ENCODE results near the gene VAC14.
"Not testable (repeated sequence)": the region's sequence is repeated elsewhere in the genome, so short reads cannot be mapped to it uniquely, and the experiment has no call there.

Gene VAC14

GRCh38 chr16:70658921-70659320 lies 142.0 kb downstream of the VAC14 start:
- no peak for DNase-seq

GRCh38 chr16:70657956-70658355 lies 143.0 kb downstream of the VAC14 start:
- DNase-seq: no peak

DNA sequence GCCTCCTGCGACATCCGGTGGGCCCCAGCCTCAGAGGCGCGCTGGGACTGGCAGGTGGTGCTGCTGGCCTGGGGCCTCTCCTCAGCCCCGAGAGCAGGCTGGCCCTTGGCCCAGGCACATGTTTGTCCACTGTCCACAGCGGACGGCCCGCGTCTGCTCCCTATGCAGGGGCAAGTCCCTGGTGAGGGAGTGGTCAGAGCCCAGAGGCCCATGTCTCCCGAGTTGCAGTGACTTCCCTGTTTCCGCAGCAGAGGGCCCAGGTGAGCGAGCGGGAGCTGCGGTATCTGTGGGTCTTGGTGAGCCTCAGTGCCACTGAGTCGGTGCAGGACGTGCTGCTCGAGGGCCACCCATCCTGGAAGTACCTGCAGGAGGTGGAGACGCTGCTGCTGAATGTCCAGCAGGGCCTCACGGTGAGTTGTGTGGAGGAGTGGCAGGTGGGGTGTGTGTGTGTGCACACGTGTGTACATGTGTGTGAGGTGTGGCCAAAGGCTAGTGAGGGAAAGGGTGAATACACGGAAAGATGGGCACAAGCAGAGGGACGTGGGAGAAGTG lies 144.2 kb downstream of the VAC14 start:
- DNase-seq: no peak

DNA sequence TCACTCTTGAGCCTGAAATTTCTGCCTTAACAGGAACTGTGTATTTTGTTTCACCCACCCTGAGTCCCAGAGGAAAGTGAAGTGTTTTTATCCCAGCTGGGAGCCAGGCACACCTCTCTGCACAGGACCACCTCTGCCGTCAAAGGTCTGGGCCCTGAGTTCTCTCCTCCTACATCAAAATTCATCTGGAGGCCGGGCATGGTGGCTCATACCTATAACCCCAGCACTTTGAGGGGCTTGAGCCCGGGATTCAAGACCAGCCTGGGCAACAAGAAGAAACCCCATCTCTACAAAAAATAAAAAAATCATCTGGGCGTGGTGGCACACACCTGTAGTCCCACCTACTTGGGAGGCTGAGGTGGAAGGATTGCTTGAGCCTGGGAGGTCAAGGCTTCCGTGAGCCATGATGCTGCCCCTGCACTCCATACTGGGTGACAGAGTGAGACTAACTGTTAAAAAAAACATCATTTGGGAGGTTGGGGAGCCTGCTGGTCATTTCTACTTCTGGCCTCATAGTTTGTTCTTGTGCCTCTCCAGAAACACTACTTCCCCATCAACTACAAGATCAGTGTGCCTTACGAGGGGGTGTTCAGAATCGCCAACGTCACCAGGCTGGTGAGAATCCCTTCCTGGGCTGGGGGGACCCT lies 144.8 kb downstream of the VAC14 start:
- DNase-seq: no peak

DNA sequence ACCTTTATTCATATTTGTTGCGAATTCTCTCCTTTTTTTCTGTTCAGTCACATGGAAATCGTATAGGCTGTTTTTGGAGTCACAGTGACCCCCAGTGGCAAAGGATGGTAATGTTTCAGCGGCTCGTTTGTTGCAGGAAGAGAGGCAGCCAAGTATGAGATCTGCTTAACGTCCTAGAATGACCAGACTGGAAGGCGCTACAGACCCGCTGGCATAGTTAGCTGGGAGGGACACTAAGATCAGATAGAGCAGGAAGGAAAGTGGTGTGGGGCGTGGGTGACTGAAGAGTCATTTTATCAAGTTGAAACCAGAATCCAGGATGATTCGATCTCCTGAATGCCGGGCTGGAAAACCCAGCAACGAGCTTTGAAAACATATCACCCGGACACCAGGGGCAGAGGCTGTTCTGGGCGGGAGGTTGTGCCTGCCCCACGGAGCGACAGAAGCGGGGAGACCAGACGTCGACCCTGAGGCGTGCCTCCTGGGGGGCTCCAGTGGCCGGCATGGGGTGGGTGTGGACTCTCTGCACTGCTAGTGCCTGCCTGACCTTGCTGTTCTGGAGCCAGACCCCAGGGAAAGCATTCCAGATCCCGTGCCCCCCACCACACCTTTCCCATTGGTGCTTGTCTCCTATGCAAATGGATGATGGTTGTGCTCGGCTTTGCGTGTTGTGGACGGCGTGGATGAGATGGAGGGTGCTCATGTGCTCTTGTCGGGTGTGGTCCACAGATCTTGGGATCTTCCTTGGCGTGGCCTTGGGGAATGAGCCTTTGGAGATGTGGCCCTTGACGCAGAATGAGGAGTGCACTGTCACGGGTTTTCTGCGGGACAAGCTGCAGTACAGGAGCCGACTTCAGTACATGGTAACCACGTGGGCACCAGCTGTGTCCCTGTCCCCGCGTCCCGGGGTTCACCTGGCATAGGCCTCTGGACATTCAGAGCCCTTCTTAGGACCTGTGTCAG lies 146.9 kb downstream of the VAC14 start:
- DNase-seq: peak; percentile 23

DNA sequence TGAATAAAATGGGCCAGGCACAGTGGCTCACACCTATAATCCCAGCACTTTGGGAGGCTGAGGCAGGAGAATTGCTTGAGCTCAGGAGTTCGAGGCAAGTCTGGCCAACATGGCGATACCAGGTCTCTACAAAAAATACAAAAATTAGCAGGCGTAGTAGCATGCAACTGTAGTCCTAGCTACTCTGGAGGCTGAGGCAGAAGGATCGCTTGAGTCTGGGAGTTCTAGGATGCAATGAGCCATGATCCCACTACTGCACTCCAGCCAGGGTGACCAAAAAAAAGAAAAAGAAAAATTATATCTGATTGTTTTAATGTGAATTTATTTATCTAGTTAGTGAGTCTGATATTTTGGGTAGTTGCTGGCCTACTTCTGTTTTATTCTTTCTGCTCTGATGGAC lies 147.6 kb downstream of the VAC14 start:
- no peak for DNase-seq

DNA sequence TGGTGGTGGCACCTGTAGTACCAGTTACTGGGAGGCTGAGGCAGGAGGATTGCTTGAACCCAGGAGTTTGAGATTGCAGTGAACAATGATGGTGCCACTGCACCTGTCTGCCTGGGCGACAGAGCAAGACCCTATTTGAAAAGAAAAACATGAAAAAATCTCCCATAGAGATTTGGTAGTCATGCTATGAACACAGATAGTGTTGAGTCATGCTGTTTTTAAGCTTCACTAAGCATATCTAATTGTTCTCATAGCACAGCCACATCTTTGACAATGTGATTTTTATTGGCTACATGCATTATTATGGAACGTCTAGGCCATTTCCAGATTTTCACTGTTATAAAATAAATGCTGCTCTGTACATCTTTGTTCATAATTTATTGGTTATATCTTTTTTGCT lies 148.6 kb downstream of the VAC14 start:
- no peak for DNase-seq

GRCh38 chr16:70651524-70651923 lies 149.4 kb downstream of the VAC14 start:
- no peak for DNase-seq

GRCh38 chr16:70650216-70650615 lies 150.7 kb downstream of the VAC14 start:
- DNase-seq: no peak

DNA sequence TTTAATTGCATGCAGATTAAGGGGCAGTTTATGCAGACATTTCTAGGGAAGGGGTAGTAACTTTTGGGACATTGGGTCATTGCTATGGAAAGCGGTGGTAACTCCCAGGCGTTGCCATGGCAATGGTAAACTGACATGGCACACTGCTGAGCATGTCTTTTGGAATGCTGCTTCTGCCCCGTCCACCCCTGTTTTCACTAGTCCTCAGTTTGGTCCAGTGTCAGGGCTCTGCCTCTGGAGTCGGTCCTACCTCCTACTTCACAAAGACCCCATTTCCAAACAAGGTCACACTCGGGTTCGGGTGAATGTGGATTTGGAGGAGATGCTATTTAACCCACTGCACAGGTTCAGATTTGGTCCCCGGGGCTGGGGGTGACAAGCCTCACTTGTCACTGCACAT lies 151.7 kb downstream of the VAC14 start:
- DNase-seq: no peak

DNA sequence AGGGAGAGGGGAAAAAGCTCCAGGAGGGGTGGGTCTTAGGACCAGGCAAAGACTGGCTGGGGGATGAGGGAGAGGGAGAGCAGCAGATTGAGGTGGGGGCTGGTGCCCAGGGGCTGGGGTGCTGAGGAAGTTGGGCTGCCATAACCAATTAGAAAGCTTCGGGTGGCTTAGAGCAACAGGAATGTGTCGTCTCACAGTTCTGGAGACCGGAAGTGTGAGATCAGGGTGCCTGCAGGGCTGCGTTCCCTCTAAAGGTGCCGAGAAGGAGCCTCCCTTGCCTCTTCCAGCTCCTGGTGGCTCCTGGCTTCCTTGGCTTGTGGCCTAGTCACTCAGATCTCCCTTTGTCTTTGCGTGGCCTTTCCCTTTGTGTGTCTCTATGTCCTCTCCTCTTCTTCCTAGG lies 152.4 kb downstream of the VAC14 start:
- DNase-seq: no peak

- no peak for DNase-seq
Observed at GRCh38 chr16:70647441-70648359, 153.3 kb downstream of the VAC14 start.

GRCh38 chr16:70646260-70647241 lies 154.4 kb downstream of the VAC14 start, which contains the start of gene IL34:
TSS of gene IL34 (plus strand) at chr16:70646559. CDS start at chr16:70646948, 389 bp downstream.
- DNase-seq: no peak

- DNase-seq: no peak
Observed at GRCh38 chr16:70644763-70645597, 156.0 kb downstream of the VAC14 start.

GRCh38 chr16:70643264-70643663 lies 157.7 kb downstream of the VAC14 start:
- DNase-seq: not testable (repeated sequence)

DNA sequence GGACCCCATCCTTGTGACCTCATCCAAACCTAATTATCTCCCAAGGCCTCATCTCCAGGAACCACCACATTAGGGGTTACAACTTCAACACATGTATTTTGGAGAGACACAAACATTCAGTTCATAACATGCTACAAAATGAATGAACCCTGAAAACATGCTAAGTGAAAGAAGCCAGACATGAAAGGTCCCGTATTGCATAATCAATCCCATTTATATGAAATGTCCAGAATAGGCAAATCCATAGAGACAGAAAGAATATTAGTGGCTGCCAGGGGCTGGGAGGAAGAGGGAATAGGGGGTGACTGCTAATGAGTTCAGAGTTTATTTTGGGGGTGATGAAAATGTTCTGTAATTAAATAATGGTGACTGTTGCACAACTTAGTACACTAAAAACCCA lies 158.3 kb downstream of the VAC14 start:
- DNase-seq: no peak

GRCh38 chr16:70638814-70639792 lies 161.9 kb downstream of the VAC14 start:
- no peak for DNase-seq

All from NCI-H2029 (cell line).